ENCODE results near the gene PDE4D. TPM values are rescaled to one million over a fixed set of nuclear protein-coding genes. Genes with fewer than 3 reads are reported as not detected.
A peak's percentile ranks its signal among the peaks of the same experiment; 100 is the strongest.

PDE4D gene
- total RNA-seq, 1 donor from 2014 or later: 44.8 TPM

- no peak for DNase-seq (ENCODE audit: low spot score in 2 of 2)
- Histone ChIP-seq H3K9me3 (no peaks in the 10 kb centered on the region), H3K4me1 (peaks cover 0 to 11% of the 10 kb centered on the region in 2 donors), H3K36me3 (no peaks in the 10 kb centered on the region), H3K27me3 (no peaks in the 10 kb centered on the region), H3K27ac (no peak overlapping the region), H3K4me3 (no peak overlapping the region)
- TF ChIP-seq, protein P1, sequence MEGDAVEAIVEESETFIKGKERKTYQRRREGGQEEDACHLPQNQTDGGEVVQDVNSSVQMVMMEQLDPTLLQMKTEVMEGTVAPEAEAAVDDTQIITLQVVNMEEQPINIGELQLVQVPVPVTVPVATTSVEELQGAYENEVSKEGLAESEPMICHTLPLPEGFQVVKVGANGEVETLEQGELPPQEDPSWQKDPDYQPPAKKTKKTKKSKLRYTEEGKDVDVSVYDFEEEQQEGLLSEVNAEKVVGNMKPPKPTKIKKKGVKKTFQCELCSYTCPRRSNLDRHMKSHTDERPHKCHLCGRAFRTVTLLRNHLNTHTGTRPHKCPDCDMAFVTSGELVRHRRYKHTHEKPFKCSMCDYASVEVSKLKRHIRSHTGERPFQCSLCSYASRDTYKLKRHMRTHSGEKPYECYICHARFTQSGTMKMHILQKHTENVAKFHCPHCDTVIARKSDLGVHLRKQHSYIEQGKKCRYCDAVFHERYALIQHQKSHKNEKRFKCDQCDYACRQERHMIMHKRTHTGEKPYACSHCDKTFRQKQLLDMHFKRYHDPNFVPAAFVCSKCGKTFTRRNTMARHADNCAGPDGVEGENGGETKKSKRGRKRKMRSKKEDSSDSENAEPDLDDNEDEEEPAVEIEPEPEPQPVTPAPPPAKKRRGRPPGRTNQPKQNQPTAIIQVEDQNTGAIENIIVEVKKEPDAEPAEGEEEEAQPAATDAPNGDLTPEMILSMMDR (IDR thresholded peaks at IDR 0.05): no peak
- intact Hi-C loops (cut with DNase I): no loop called here
Observed at GRCh38 chr5:59547731-59548130, 345.8 kb downstream of the PDE4D start.

DNA sequence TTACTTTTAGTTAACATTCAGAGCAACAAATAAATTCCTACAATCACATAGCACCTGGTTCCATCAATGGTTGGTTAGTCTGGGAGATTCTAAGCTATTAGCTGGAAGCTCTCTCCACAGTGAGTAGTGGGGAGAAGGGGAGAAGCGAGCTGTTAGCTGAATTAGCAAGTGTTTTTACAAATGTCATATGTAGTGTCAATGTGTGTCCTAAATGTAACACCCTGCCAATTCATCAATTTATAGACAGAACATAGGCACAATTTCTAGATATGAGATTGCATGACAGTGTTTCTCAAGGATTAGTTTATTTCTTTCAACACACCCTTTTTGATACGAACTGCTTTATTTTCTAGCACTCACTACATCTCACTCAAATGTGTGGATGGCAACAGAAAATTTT lies 349.0 kb downstream of the PDE4D start:
- Histone ChIP-seq H3K9me3 (no peaks in the 10 kb centered on the region), H3K27me3 (no peaks in the 10 kb centered on the region), H3K4me3 (no peak overlapping the region), H3K27ac (peak overlapping the region; percentile 48 to 68), H3K36me3 (no peaks in the 10 kb centered on the region), H3K4me1 (peaks cover 0 to 16% of the 10 kb centered on the region in 2 donors)
- intact Hi-C loops (cut with DNase I): no loop called here
- no peak for DNase-seq (ENCODE audit: low spot score in 2 of 2)
- TF ChIP-seq, protein P1 (IDR thresholded peaks at IDR 0.05): no peak

DNA sequence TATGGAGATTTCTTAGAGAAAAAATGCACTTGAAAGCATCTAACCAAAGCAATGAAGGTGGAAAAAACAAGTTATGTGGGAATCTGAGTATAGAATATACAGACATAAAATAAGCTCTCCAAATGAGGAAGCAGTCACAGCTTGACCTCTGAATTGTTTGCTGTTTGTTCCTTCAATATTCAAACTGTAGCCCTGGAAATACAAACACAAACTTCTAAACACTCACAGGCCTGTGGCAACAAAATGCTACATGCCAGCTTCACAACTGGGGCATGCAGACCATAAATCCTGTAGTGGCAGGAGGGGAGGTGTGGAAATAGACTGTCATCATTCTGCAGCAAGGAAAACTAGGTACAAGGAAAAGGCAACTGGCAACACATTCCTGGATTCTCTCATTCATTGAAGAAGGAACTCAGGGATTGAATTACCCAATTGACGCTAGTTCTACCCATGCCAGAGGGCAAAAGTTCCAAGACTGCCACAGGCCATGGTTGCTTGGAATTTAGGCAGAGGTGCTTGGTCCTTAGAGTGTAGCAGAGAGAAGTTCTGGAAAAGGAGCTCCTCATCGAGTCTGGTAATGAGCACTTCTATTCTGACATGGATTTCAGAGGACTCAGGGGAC lies 349.6 kb downstream of the PDE4D start:
- Histone ChIP-seq H3K9me3 (no peaks in the 10 kb centered on the region), H3K27me3 (no peaks in the 10 kb centered on the region), H3K27ac (peak overlapping the region; percentile 48 to 68), H3K4me3 (no peak overlapping the region), H3K4me1 (peaks cover 0 to 16% of the 10 kb centered on the region in 2 donors), H3K36me3 (no peaks in the 10 kb centered on the region)
- TF ChIP-seq, protein P1 (IDR thresholded peaks at IDR 0.05): no peak
- intact Hi-C loops (cut with DNase I): no loop called here
- DNase-seq (ENCODE audit: low spot score in 2 of 2): no peak

- peak in 1 of 2 donors; percentile 65 for DNase-seq (ENCODE audit: low spot score in 2 of 2)
- Histone ChIP-seq H3K9me3 (no peaks in the 10 kb centered on the region), H3K36me3 (no peaks in the 10 kb centered on the region), H3K4me3 (no peak overlapping the region), H3K4me1 (peaks cover 0 to 16% of the 10 kb centered on the region in 2 donors), H3K27ac (peak overlapping the region; percentile 48 to 68), H3K27me3 (no peaks in the 10 kb centered on the region)
- TF ChIP-seq, protein P1 (IDR thresholded peaks at IDR 0.05): no peak
- intact Hi-C loops (cut with DNase I): no loop called here
Observed at GRCh38 chr5:59542851-59543820, 350.4 kb downstream of the PDE4D start.

GRCh38 chr5:59542306-59542705 lies 351.2 kb downstream of the PDE4D start:
- intact Hi-C loops (cut with DNase I): no loop called here
- Histone ChIP-seq H3K36me3 (no peaks in the 10 kb centered on the region), H3K4me1 (peaks cover 0 to 16% of the 10 kb centered on the region in 2 donors), H3K27ac (no peak overlapping the region), H3K9me3 (no peaks in the 10 kb centered on the region), H3K4me3 (no peak overlapping the region), H3K27me3 (no peaks in the 10 kb centered on the region)
- TF ChIP-seq, protein P1 (IDR thresholded peaks at IDR 0.05): no peak
- DNase-seq (ENCODE audit: low spot score in 2 of 2): no peak
